Stimulated activated CD4-positive, alpha-beta T cell treated with anti-CD3 and anti-CD28 coated beads, Interleukin-4, amount 100 ng/mL, for 24 hours (primary cell): ENCODE results near the gene RFNG.

Experiments
- DNase-seq: peaks from one replicate; pipeline ENCODE4 v3.0.0-alpha.2; 2020

The RFNG gene

GRCh38 chr17:82056729-82057621, 5.4 kb upstream of the RFNG start:
- DNase-seq, result no peak

- DNase-seq, result no peak
These were observed 4.5 kb upstream of the RFNG start for GRCh38 chr17:82055965-82056728.

- no peak for DNase-seq
These were observed 3.7 kb upstream of the RFNG start for GRCh38 chr17:82055023-82055964.

GRCh38 chr17:82054351-82055022, 2.9 kb upstream of the RFNG start:
- no peak for DNase-seq

- DNase-seq, result no peak
These were observed 2.1 kb upstream of the RFNG start for GRCh38 chr17:82053556-82054263.

GRCh38 chr17:82053130-82053529, 1.5 kb upstream of the RFNG start:
- no peak for DNase-seq

GRCh38 chr17:82052638-82053059, 1.0 kb upstream of the RFNG start:
- no peak for DNase-seq

- DNase-seq, result no peak
These were observed 610 bp downstream of the RFNG start for GRCh38 chr17:82050761-82051641.

- DNase-seq, result no peak
These were observed 1.4 kb downstream of the RFNG start for GRCh38 chr17:82050152-82050760.

GRCh38 chr17:82049521-82049971, 2.1 kb downstream of the RFNG start:
- DNase-seq, result no peak

- no peak for DNase-seq
These were observed 2.5 kb downstream of the RFNG start for GRCh38 chr17:82049106-82049505.

GRCh38 chr17:82048571-82048971, 3.0 kb downstream of the RFNG start:
- DNase-seq, result no peak

- DNase-seq, result no peak
These were observed 3.6 kb downstream of the RFNG start for GRCh38 chr17:82047914-82048570.

GRCh38 chr17:82047379-82047778, 4.2 kb downstream of the RFNG start:
- DNase-seq, result no peak

GRCh38 chr17:82046903-82047302, 4.7 kb downstream of the RFNG start:
- DNase-seq, result no peak

- no peak for DNase-seq
These were observed 5.6 kb downstream of the RFNG start for GRCh38 chr17:82045936-82046484.

GRCh38 chr17:82043507-82043906, 8.1 kb downstream of the RFNG start:
- DNase-seq, result no peak

GRCh38 chr17:82042649-82043048, 9.0 kb downstream of the RFNG start:
- no peak for DNase-seq

GRCh38 chr17:82041144-82041814, 10.3 kb downstream of the RFNG start:
- no peak for DNase-seq
